ENCODE measurements around the gene ADPRM. TPM values are rescaled to one million over a fixed set of nuclear protein-coding genes. Genes with fewer than 3 reads are reported as not detected.
"Not testable (repeated sequence)": the region's sequence is repeated elsewhere in the genome, so short reads cannot be mapped to it uniquely, and the experiment has no call there.

Gene ADPRM
- total and polyA plus RNA-seq, 2 donors = 26.0 to 26.2 TPM

- peaks cover 24 to 42% of the 10 kb centered on the region in 2 donors for H3K36me3 ChIP-seq (ENCODE audit: control insufficient read depth in 2 of 2, insufficient read depth in 2 of 2, low read length in 1 of 2)
These were observed 15.4 kb upstream of the ADPRM start for GRCh38 chr17:10681866-10682446.

GRCh38 chr17:10683853-10684252, 13.5 kb upstream of the ADPRM start:
- Histone ChIP-seq H3K36me3 (ENCODE audit: control insufficient read depth in 2 of 2, insufficient read depth in 2 of 2, low read length in 1 of 2) (peaks cover 24 to 42% of the 10 kb centered on the region in 2 donors), H3K4me3 (ENCODE audit: low read length in 2 of 2) (no peak overlapping the region), H3K27ac (ENCODE audit: low read depth in 1 of 2, low read length in 1 of 2) (no peak overlapping the region), H3K4me1 (ENCODE audit: control insufficient read depth in 2 of 2, insufficient read depth in 2 of 2, low read length in 2 of 2) (no peaks in the 10 kb centered on the region), H3K9me3 (ENCODE audit: control insufficient read depth in 2 of 2, insufficient read depth in 1 of 2, low read length in 1 of 2) (no peaks in the 10 kb centered on the region), H3K27me3 (ENCODE audit: control insufficient read depth in 2 of 2, insufficient read depth in 1 of 2, low read length in 1 of 2) (no peaks in the 10 kb centered on the region)
- WGBS = 71% methylated on average over 2 of the region's 2 CpGs
- DNase-seq (ENCODE audit: low read depth in 6 of 9, low spot score in 9 of 9) = peak in 1 of 9 donors; percentile 26

More at GRCh38 chr17:10681866-10682446, 15.4 kb upstream of the ADPRM start:
- Histone ChIP-seq H3K4me1 (ENCODE audit: control insufficient read depth in 2 of 2, insufficient read depth in 2 of 2, low read length in 2 of 2) (no peaks in the 10 kb centered on the region), H3K4me3 (ENCODE audit: low read length in 2 of 2) (no peak overlapping the region), H3K27me3 (ENCODE audit: control insufficient read depth in 2 of 2, insufficient read depth in 1 of 2, low read length in 1 of 2) (no peaks in the 10 kb centered on the region), H3K9me3 (ENCODE audit: control insufficient read depth in 2 of 2, insufficient read depth in 1 of 2, low read length in 1 of 2) (no peaks in the 10 kb centered on the region), H3K27ac (ENCODE audit: low read depth in 1 of 2, low read length in 1 of 2) (no peak overlapping the region)
- no peak for DNase-seq (ENCODE audit: low read depth in 6 of 9, low spot score in 9 of 9)
- WGBS = 96% methylated on average over 7 of the region's 7 CpGs

GRCh38 chr17:10687499-10687898, 9.9 kb upstream of the ADPRM start:
- Histone ChIP-seq H3K36me3 (ENCODE audit: control insufficient read depth in 2 of 2, insufficient read depth in 2 of 2, low read length in 1 of 2) (peaks cover 24 to 33% of the 10 kb centered on the region in 2 donors), H3K4me1 (ENCODE audit: control insufficient read depth in 2 of 2, insufficient read depth in 2 of 2, low read length in 2 of 2) (no peaks in the 10 kb centered on the region), H3K9me3 (ENCODE audit: control insufficient read depth in 2 of 2, insufficient read depth in 1 of 2, low read length in 1 of 2) (no peaks in the 10 kb centered on the region), H3K27ac (ENCODE audit: low read depth in 1 of 2, low read length in 1 of 2) (no peak overlapping the region), H3K27me3 (ENCODE audit: control insufficient read depth in 2 of 2, insufficient read depth in 1 of 2, low read length in 1 of 2) (no peaks in the 10 kb centered on the region), H3K4me3 (ENCODE audit: low read length in 2 of 2) (no peak overlapping the region)
- DNase-seq (ENCODE audit: low read depth in 6 of 9, low spot score in 9 of 9) = no peak
- WGBS = 96% methylated on average over 2 of the region's 2 CpGs

- 95% methylated on average over 17 of the region's 17 CpGs for WGBS
- H3K9me3 ChIP-seq (ENCODE audit: control insufficient read depth in 2 of 2, insufficient read depth in 1 of 2, low read length in 1 of 2); H3K4me3 ChIP-seq (ENCODE audit: low read length in 2 of 2); H3K27ac ChIP-seq (ENCODE audit: low read depth in 1 of 2, low read length in 1 of 2); H3K27me3 ChIP-seq (ENCODE audit: control insufficient read depth in 2 of 2, insufficient read depth in 1 of 2, low read length in 1 of 2); DNase-seq (ENCODE audit: low read depth in 6 of 9, low spot score in 9 of 9): not testable (repeated sequence)
- peaks cover 24 to 35% of the 10 kb centered on the region in 2 donors for H3K36me3 ChIP-seq (ENCODE audit: control insufficient read depth in 2 of 2, insufficient read depth in 2 of 2, low read length in 1 of 2)
- H3K4me1 ChIP-seq (ENCODE audit: control insufficient read depth in 2 of 2, insufficient read depth in 2 of 2, low read length in 2 of 2) = peaks cover 8 to 18% of the 10 kb centered on the region in 2 donors
These were observed 1.5 kb upstream of the ADPRM start for GRCh38 chr17:10695875-10696407.

GRCh38 chr17:10698096-10698818, 863 bp downstream of the ADPRM start:
- Histone ChIP-seq H3K4me3 (ENCODE audit: low read length in 2 of 2) (peak overlapping the region; percentile 88 to 96), H3K4me1 (ENCODE audit: control insufficient read depth in 2 of 2, insufficient read depth in 2 of 2, low read length in 2 of 2) (peaks cover 11 to 18% of the 10 kb centered on the region in 2 donors), H3K9me3 (ENCODE audit: control insufficient read depth in 2 of 2, insufficient read depth in 1 of 2, low read length in 1 of 2) (no peaks in the 10 kb centered on the region), H3K27ac (ENCODE audit: low read depth in 1 of 2, low read length in 1 of 2) (peak overlapping the region; percentile 75 to 82), H3K36me3 (ENCODE audit: control insufficient read depth in 2 of 2, insufficient read depth in 2 of 2, low read length in 1 of 2) (peaks cover 11 to 15% of the 10 kb centered on the region in 2 donors), H3K27me3 (ENCODE audit: control insufficient read depth in 2 of 2, insufficient read depth in 1 of 2, low read length in 1 of 2) (no peaks in the 10 kb centered on the region)
- WGBS = 19% methylated on average over 18 of the region's 18 CpGs
- DNase-seq (ENCODE audit: low read depth in 6 of 9, low spot score in 9 of 9) = peak in 2 of 9 donors; percentile 8 to 33

GRCh38 chr17:10699856-10700255, 2.5 kb downstream of the ADPRM start:
- 7% methylated on average over 1 of the region's 1 CpG for WGBS
- Histone ChIP-seq H3K27ac (ENCODE audit: low read depth in 1 of 2, low read length in 1 of 2) (peak overlapping the region; percentile 71 to 82), H3K27me3 (ENCODE audit: control insufficient read depth in 2 of 2, insufficient read depth in 1 of 2, low read length in 1 of 2) (no peaks in the 10 kb centered on the region), H3K36me3 (ENCODE audit: control insufficient read depth in 2 of 2, insufficient read depth in 2 of 2, low read length in 1 of 2) (peaks cover 4 to 8% of the 10 kb centered on the region in 2 donors), H3K9me3 (ENCODE audit: control insufficient read depth in 2 of 2, insufficient read depth in 1 of 2, low read length in 1 of 2) (no peaks in the 10 kb centered on the region), H3K4me3 (ENCODE audit: low read length in 2 of 2) (peak overlapping the region in 1 of 2 donors; percentile 33), H3K4me1 (ENCODE audit: control insufficient read depth in 2 of 2, insufficient read depth in 2 of 2, low read length in 2 of 2) (peaks cover 11 to 18% of the 10 kb centered on the region in 2 donors)
- DNase-seq (ENCODE audit: low read depth in 6 of 9, low spot score in 9 of 9) = peak in 6 of 9 donors; percentile 8 to 75 (median 44)

- Histone ChIP-seq H3K27ac (ENCODE audit: low read depth in 1 of 2, low read length in 1 of 2) (no peak overlapping the region), H3K4me1 (ENCODE audit: control insufficient read depth in 2 of 2, insufficient read depth in 2 of 2, low read length in 2 of 2) (peaks cover 6 to 15% of the 10 kb centered on the region in 2 donors), H3K36me3 (ENCODE audit: control insufficient read depth in 2 of 2, insufficient read depth in 2 of 2, low read length in 1 of 2) (peaks cover 9 to 25% of the 10 kb centered on the region in 2 donors), H3K4me3 (ENCODE audit: low read length in 2 of 2) (no peak overlapping the region), H3K27me3 (ENCODE audit: control insufficient read depth in 2 of 2, insufficient read depth in 1 of 2, low read length in 1 of 2) (no peaks in the 10 kb centered on the region), H3K9me3 (ENCODE audit: control insufficient read depth in 2 of 2, insufficient read depth in 1 of 2, low read length in 1 of 2) (no peaks in the 10 kb centered on the region)
- no peak for DNase-seq (ENCODE audit: low read depth in 6 of 9, low spot score in 9 of 9)
- WGBS = 46% methylated on average over 2 of the region's 2 CpGs
These were observed 5.2 kb downstream of the ADPRM start for GRCh38 chr17:10702574-10702973.

- Histone ChIP-seq H3K27ac (ENCODE audit: low read depth in 1 of 2, low read length in 1 of 2) (no peak overlapping the region), H3K36me3 (ENCODE audit: control insufficient read depth in 2 of 2, insufficient read depth in 2 of 2, low read length in 1 of 2) (peaks cover 30 to 43% of the 10 kb centered on the region in 2 donors), H3K4me1 (ENCODE audit: control insufficient read depth in 2 of 2, insufficient read depth in 2 of 2, low read length in 2 of 2) (peaks cover 0 to 4% of the 10 kb centered on the region in 2 donors), H3K27me3 (ENCODE audit: control insufficient read depth in 2 of 2, insufficient read depth in 1 of 2, low read length in 1 of 2) (no peaks in the 10 kb centered on the region), H3K9me3 (ENCODE audit: control insufficient read depth in 2 of 2, insufficient read depth in 1 of 2, low read length in 1 of 2) (no peaks in the 10 kb centered on the region), H3K4me3 (ENCODE audit: low read length in 2 of 2) (no peak overlapping the region)
- DNase-seq (ENCODE audit: low read depth in 6 of 9, low spot score in 9 of 9) = no peak
- 98% methylated on average over 5 of the region's 5 CpGs for WGBS
These were observed 8.3 kb downstream of the ADPRM start for GRCh38 chr17:10705727-10706126.

- no peak for DNase-seq (ENCODE audit: low read depth in 6 of 9, low spot score in 9 of 9)
- no peaks in the 10 kb centered on the region for H3K27me3 ChIP-seq (ENCODE audit: control insufficient read depth in 2 of 2, insufficient read depth in 1 of 2, low read length in 1 of 2)
- H3K36me3 ChIP-seq (ENCODE audit: control insufficient read depth in 2 of 2, insufficient read depth in 2 of 2, low read length in 1 of 2) = peaks cover 33 to 34% of the 10 kb centered on the region in 2 donors
- H3K4me1 ChIP-seq (ENCODE audit: control insufficient read depth in 2 of 2, insufficient read depth in 2 of 2, low read length in 2 of 2) = no peaks in the 10 kb centered on the region
- no peak overlapping the region for H3K27ac ChIP-seq (ENCODE audit: low read depth in 1 of 2, low read length in 1 of 2)
- WGBS = 98% methylated on average over 2 of the region's 2 CpGs
- H3K9me3 ChIP-seq (ENCODE audit: control insufficient read depth in 2 of 2, insufficient read depth in 1 of 2, low read length in 1 of 2) = no peaks in the 10 kb centered on the region
- H3K4me3 ChIP-seq (ENCODE audit: low read length in 2 of 2) = no peak overlapping the region
These were observed 15.9 kb downstream of the ADPRM start for GRCh38 chr17:10713318-10713717.

Data from thymus (tissue), 11 donors.